NK-92 treated with Interleukin-12 subunit alpha and Interleukin-12 subunit beta, amount 100 ng/mL, for 24 hours (cell line): ENCODE data around the gene GSC2.

Source experiments
- DNase-seq: peaks from one replicate; lab custom pipeline; 2025; lab: John Stamatoyannopoulos, UW

The GSC2 gene, protein sequence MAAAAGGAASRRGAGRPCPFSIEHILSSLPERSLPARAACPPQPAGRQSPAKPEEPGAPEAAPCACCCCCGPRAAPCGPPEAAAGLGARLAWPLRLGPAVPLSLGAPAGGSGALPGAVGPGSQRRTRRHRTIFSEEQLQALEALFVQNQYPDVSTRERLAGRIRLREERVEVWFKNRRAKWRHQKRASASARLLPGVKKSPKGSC

DNA sequence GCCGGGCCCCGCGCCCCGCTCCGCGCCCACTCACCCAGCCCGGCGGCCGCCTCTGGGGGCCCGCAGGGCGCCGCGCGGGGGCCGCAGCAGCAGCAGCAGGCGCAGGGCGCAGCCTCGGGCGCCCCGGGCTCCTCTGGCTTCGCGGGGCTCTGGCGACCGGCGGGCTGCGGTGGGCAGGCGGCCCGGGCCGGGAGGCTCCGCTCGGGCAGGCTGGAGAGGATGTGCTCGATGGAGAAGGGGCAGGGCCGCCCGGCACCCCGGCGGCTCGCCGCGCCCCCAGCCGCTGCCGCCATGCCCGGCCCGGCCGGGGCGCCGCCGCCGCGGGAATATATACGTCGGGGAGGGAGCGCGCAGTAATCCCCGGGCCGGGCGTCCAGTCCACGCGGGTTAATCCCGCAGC is at the start of gene GSC2:
Gene GSC2, minus strand, starts transcription at position 302 of the 400 bp plus-strand sequence. Its CDS starts 9 bp downstream, at position 293.
- no peak for DNase-seq

DNA sequence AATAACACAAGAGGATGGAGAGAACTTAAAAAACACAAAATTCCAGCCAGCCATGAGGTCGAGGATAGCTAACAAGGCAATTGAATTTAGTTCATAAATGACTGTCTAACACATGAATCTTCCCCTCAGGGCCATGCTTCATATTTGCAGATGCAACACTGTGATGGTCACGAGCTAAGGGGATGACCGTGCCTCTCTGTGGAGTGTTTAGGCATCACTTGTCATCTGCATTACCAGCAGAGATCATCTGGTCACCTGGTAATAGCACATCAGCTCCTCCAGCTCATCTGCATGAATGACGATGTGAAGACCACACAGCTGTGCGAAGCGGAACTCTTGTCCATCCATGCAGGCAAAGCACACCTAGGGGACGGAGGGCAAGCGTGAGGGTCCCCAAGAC is 49.4 kb upstream of the GSC2 start:
- DNase-seq, result no peak

DNA sequence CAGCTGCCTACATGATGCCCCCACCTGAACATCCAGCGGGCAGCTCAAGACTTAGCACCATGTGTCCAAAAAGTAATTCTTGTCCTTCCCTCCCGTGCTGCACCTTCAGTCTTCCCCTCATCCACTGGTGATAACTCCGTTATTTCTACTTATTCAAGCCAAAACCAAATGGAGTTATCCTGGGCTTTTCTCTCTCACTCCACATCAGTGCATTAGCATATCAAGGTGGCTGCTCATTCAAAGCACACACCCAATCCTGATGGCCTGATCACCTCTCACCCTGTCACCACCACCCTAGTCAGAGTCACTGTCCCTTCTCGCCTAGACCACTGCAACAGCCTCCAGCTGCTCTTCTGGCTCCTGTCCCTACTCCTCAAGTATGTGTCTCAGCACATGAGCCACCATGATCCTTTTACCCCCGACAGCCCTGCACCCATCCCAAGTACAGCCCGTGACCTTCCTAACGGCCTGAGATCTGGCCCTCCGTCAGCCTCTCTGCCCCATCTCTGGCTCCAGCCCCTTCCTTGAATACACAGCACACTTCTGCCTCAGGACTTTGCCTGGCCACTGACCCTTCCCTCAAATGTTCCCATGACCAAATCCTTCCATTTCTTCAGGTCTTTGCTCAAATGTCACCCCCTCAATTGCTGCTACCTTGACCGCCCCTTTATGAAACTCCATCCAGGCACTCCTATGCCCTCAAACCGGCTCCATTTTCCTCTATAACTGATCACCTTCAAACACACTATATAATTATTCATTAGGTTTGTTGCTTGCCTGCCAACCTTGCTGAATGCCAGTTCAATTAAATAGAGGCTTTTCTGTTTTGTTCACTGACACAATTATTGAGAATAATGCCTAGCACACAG is 48.1 kb upstream of the GSC2 start:
- DNase-seq, result no peak

DNA sequence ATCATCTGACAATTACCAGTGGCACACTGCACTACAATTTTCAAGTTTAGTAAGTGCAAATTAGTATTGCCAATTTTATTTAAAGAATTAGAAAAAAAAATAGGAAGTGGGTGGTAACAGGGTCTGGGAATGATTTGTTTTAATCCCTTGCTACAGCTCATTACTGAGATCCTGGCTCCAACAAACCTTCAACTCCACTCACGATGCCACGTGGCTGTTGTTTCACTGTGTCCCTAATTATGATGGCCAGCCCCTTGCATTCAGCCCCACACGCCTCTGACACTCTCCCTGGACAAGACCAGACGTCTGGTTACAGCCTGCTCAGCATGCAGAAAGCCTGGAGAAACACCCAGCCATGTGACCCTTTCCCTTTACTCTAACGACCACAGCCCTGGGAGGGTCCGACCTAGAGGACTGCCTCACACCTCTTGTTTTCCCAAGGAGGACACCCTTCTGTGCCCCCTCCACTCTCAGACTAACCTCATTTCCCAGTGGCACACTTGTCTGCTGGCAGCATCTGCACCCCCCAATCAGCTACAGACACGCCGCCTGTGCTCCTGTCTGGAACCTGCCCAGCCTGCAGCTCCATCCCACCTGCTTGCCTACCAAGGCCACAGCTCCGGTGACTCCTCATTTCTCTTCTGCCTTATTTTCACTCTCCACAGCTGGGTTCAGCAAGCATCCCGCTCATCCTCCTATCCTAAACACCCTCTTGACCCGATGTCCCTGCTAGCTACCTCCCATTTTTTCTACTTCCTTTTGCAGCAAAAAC is 46.9 kb upstream of the GSC2 start:
- DNase-seq, result no peak

DNA sequence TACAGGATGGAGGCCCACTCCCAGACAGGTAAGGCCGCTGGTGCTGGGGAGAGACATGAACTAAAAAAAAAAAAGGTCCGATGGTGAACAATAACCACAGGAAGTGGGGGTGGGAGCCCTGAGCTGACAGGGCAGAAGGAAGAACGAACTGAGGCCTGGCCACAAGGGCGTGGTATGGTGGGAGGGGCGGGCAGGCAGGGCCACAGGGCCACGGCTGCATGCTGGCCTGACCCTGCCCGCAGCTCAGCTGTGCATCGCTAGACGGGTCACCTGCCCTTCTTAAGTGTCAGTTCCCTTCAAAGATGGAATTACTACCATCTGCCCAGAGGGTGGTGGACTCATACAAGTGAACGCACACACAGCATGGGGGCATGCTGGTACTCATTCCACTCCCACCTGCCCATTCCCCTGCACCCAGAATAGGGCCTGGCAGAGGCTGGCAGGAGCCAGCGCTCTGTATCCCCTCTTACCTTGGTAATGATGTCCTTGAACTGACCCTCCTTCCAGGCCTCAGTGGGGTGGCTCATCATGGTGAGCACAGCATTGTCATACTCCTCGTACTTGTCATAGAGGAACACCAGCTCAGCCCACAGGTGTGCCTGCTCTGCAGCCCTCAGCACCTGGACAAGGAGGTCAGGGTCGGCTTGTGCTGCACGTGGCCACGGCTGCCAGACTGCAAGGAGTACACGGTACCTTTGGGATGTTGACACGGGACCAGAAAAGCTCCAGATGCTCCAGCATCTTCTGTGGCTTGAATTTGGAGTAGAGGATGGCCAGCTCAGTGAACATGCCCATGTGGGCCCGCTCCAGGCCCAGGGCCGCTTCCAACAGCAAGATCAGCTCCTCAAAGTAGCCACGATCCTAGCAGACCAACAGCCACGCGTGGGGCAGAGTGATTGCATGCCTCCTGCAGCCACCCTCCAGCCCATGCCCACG is 46.0 kb upstream of the GSC2 start:
- no peak for DNase-seq

DNA sequence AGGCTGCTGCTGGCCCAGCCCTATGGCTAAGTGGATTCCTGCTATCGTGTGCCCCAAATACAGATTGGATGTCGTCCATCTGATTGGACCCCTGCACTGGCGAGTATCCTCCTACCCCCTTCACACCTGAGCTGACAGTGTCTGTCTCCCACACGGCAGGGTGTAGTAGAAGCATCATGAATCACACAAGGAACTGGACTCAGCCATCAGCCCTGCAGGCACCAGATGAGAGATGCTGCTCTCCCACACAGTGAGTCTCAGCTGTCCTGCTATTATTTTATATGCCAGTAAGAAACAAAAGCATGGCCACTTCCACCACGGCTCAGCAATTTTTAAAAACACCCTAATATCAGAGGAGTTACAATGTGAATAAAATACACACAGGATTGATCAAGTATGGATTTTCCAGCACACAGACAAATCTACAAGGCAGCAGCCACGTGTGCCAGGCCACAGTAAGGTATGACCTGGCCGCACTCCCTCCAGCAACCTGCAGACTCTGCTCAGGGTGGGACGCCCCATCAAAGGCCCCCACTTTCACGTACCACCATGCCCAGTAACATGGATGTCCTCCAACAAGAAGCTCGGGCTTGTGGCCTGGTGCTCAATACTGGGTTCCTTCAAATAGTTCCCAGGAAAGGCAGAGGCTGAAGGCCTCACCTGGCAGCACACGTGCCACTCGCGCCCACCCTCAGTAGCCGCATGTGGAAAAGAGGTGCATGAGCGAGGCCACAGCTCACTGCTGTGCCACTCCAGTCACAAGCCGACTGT is 44.9 kb upstream of the GSC2 start:
- DNase-seq, result no peak

DNA sequence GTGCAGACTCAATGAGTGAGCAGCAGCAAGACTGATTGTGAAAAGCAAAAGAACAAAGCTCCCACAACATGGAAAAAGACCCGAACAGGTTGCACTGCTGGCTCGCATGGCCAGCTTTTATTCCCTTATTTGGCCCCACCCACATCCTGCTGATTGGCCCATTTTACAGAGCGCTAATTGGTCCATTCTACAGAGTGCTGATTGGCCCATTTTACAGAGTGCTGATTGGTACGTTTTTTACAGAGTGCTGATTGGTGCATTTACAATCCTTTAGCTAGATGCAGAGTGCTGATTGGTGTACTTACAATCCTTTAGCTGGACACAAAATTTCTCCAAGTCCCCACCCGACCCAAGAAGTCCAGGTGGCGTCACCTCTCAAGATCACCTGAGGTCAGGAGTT is 43.8 kb upstream of the GSC2 start:
- DNase-seq, result no peak

DNA sequence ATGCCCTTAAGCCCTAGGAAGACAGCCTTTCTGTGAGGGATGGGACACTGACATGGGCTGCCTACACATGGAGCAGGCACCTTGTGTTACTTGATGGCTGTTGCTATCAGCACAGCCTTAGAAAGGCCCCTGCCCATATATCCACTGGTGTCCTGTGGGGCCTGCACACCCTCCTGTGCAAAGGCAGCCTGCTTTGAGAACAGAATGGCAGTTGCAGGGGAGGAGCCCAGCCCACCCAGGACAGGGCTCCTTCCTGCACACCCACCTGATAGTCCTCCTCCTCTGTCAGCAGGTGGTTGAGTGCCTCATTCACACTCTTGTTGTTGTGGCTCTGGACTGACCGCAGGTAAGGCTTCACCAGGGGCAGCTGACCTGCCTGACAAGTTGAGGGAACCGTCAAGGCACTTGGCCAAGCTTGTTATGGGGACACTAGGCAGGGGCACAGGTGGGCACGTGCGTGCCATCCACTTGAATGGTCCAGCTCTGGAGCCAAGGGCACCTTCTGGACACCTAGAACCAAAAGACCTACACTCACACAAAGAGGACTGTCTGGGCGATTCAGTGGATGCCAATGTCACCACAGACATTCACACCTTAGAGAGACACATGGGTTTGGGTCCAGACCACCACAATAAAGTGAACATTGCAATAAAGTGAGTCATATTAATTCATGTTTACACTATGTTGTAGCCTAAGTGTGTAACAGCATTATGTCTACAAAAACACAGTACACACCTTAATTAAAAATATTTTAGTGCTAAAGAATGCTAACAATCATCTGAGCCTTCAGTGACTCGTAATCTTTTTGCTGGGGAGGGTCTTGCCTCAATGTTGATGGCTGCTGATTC is 37.8 kb upstream of the GSC2 start:
- no peak for DNase-seq

DNA sequence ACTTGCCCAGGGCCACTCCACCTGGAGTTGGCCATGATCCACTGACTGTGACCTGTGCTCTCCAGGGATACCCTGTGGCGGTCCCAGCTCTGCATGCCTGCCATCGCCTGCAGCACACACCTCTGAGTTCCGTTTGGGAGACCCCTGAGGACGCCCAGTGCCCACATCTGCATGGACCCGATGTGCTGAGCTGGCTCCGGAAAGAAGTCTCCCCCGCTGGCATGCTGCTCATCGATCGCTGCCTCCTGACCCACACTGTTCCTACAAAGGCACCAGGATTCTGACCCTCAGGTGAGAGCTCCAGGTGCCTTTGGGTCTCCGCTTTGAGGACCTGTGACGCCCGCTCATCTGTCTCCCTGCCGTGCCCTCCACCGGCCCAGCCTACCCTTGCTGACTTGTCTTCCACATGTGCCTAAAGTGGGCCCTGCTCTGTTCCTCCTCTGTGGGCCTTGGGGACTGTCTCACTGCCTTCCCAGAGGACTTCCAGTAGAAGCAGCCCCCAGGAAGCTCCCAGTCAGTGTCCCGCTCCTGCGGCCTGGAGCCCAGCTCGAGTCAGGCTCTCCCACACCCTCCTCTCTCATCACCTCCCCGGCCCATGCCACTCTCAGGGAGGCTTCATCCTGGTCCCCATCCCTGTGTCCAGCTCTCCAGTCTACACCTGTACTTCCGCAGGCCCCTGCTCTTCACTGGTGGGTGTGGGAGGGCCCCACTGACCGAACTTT is 34.3 kb upstream of the GSC2 start:
- no peak for DNase-seq

DNA sequence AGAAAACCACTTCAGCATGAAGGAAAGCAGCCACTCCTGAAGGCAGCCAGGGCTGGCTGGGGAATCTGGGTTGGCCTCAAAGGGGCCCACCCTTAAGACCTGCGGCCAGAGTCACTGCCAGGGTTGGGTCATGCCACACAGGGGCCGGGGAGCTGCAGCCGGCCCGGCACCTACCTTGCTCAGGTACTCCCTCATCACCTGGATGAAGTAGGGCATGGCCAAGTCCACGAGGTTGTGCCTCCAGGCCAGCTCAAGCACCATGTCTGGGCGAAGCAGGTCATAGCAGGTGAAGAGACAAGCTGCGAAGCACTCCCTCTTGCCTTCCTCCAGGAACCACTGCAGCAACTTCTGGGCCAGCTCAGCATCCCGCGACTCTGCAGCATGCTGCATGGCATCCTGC is 33.1 kb upstream of the GSC2 start:
- no peak for DNase-seq

DNA sequence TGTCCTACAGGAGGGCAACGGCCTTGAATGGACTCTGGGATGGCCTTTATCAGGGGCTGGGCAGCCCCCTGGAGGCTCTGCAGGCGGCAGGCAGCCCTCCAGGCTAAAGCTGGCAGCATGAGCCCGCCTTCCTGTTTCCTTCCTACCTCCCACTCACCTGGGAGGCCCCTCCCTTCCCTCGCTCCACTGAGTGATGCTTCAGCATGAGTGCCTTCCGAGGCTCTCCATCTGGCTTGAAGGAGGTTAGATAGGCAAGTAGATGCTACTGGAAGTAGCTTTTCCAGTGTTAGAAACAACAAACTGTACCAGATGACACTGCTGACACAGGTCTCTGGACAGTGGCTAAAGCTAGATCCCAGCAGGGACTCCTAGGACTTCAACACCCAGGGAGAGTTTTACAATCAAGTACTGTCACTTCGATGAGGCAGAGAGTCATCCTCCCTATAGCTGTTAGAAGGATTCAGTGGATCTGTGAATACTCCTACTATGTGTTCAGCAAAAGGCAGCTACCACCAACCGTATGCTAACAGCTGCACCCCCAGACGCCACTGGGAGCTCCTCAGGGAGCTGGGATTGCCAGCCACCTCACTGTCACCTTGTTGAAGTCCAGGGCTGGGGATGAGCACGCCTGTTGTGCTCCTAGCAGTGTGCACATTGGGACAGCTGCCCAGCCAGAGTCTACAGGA is 32.5 kb upstream of the GSC2 start:
- no peak for DNase-seq

DNA sequence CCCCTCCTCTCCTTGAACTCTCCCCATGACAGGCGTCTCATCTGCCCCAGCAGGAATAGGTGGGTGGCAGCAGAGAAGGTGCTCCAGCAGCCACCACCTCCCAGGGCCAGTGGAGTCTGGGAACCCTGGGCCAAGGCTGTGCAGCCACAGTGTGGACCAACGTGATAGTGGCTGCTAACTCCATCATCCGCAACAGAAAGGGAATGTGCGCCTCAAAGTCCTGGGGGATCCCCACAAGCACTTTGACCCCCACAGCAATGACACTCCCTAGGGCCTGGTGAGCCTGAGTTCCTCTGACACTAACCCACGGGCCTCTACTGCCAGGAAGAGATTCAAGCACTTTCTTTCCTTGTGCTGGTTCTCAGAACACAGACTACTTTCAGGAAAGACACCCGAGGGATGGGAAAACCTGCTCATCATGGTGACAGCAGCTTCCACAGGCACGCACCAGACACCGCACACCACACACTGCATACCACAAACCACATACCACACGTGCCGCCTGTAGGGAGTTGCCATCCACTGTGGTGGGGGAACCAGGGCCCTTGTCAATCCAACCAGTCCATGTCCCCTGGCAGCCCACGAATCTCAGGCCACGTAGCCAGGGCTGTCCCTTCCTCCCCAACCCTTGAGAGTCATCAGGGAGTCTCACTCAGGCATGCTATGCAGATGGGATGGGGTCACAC is 31.8 kb upstream of the GSC2 start:
- no peak for DNase-seq

DNA sequence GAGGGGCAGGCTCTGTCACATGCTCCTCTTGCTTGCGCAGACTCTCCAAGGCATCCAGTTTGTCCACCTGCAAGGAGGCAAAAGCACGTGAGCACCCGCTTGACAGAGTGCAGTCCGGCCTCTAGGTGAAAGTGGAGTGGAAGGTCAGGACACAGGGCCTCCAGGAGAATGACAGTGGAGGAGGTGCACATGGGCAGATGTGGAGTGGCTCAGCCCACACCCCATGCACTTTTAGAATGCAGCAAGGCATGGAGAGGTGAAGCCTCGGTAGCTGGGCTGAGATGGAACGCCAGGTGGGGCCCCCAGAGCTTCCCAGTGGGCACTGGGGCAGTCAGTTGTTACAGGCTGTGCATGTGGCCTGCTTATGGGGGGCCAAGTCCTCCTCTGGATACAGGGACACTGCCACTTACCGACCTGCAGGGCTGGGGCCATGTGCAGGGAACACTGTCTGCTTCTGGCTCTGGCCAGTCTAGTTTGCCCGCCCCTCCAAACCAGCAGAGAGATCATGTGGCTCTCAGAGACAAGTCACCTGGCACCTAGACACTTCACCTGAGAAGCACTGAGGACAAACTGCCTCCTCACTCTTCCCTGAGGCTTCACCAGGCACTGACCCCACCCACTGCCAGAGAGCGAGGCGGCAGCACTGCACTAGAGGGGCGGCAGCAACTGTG is 30.8 kb upstream of the GSC2 start:
- DNase-seq, result no peak

DNA sequence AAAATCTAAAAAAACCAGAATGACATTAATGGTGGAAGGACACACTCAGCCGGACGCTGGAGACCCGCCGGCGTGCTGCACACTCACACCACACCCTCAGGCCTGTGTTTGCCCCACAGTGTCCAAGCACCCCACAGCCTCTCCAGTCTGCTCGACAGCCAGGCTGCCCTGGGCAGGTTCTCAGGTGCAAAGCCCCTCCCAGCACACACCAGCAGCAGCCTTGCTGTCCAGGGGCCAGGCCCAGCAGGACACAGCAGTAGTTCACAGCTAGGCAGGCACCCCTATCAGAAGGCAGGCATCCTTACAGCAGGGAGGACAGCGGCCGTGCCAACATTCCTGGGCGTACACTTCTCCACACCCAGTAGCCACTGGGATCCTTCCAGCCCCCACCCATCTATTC is 30.1 kb upstream of the GSC2 start:
- no peak for DNase-seq

DNA sequence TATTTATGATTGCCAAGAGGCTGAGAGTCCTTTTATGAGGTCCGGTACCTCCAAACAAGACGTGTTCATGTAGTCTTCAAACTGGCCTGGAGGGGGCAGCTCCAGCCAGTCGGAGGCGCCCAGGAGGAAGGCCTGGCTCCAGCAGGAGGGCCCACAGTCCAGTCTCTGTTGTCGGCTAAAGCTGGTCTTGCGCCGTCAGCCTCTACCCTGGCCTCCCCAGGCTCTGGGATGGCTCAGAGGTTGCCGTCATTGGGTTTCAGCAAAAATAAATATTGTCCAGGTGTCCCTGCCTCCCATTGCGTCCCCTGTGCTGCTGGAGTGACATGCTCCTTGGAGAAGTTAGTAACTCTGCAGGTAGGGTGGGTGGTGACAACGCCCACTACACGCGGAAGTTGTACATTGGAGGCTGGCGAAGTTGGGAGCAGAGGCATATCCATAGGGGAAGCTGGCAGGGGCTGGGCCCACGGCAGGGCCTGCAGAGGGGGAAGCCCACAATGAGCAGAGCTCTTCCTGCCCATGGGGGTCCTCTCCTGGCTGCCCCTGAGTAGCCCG is 29.5 kb upstream of the GSC2 start:
- no peak for DNase-seq

DNA sequence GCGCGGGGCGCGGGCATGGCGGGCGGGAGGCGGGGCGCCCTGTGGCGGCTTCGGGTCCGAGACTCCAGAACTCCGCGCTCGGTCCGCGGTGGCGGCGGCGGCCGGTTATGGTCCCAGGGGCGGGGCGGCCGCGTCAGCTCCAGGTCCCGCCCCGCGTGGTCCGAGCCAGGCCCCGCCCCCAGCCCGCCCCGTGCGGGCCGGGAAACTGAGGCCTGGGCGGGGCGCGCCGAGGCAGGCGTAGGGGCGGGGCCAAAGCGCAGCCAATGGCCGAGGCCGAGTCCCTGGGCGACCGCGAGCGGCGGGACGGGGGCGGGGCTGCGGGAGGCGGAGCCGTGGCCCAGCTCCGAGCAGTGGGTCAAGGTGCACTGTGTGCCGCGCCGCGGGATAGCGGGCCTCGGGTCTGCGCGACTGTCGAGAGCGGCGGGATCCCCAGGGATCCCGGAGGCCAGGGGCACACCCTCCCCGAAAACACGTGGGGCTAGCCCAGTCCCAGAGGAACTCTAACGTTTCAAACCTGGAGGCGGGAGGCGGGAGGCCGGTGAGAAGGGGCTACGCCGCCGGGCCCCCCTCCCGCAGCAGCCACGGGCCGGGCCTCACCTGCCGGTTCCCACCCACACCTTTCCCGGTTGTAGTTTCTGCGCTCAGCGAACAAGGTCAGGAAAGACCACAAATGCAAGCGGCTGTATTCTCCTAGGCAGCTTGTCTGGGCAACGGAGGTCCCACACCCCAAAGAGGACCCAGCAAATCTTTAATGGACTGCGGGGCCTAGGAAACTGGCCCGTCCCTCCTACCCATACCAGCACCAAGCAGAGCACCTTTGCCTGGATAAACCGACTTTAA is 28.8 kb upstream of the GSC2 start, which contains the start of gene SLC25A1:
Gene SLC25A1, minus strand, starts transcription at position 80 of the 840 bp plus-strand sequence. Its CDS starts 63 bp downstream, at position 17.
- peak; percentile 69 for DNase-seq
